ENCODE data around the gene KRT25.

DNA sequence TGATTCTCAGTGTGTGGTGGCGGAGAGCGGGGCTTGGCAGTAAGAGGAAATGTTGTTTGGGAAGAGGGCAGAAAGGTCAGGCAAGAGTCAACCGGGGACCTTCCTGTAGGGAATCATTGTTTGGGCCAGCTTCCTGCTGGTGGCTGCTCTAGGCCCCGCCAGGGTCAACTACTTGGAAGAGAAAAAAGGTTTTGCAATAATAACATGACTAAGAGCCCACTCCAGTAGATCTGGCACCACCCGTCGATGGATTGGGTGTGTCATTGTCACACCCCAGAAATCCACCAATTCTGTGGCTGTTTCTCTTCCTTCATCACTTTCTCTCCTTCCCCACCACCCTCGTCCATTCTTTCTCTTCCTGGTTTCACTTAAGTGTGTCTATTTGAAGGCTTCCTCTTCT lies 47.4 kb downstream of the KRT25 start:
- TF ChIP-seq, protein P1, sequence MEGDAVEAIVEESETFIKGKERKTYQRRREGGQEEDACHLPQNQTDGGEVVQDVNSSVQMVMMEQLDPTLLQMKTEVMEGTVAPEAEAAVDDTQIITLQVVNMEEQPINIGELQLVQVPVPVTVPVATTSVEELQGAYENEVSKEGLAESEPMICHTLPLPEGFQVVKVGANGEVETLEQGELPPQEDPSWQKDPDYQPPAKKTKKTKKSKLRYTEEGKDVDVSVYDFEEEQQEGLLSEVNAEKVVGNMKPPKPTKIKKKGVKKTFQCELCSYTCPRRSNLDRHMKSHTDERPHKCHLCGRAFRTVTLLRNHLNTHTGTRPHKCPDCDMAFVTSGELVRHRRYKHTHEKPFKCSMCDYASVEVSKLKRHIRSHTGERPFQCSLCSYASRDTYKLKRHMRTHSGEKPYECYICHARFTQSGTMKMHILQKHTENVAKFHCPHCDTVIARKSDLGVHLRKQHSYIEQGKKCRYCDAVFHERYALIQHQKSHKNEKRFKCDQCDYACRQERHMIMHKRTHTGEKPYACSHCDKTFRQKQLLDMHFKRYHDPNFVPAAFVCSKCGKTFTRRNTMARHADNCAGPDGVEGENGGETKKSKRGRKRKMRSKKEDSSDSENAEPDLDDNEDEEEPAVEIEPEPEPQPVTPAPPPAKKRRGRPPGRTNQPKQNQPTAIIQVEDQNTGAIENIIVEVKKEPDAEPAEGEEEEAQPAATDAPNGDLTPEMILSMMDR (IDR thresholded peaks at IDR 0.05; ENCODE audit: low read depth, low read length) = no peak
- no peak for TF ChIP-seq EZH2phosphoT487 (IDR thresholded peaks at IDR 0.05; ENCODE audit: low read depth)

All from OCI-LY3 (cell line).